Thoracic aorta (tissue), 2 donors: ENCODE measurements around the gene TPRN. TPM values are rescaled to one million over a fixed set of nuclear protein-coding genes. Genes with fewer than 3 reads are reported as not detected.

Source experiments
- ATAC-seq: fragments of 150-250 bp; one replicate; pipeline ENCODE4 v1.8.0; 2017; ENCODE audit warnings: low read depth; ENCODE audit not compliant: insufficient number of reproducible peaks, low FRiP score
- DNase-seq: peaks from one replicate; pipeline ENCODE4 v3.0.0-alpha.2; 2020; ENCODE audit warnings: low spot score
- H3K27ac ChIP-seq, 2 donors: fragments of 200-600 bp; sonication (generic); 1 replicate in 1 of 2; 2 replicates in 1 of 2; pipeline ENCODE4 v1.5.1; 2016; ENCODE audit warnings: mild to moderate bottlenecking in 2 of 2, moderate library complexity in 2 of 2
- H3K27me3 ChIP-seq: fragments of 200-600 bp; sonication (generic); replicated peaks from 2 replicates; pipeline ENCODE4 v1.6.0; 2016; ENCODE audit warnings: mild to moderate bottlenecking; ENCODE audit not compliant: insufficient read depth
- H3K36me3 ChIP-seq: fragments of 200-600 bp; sonication (generic); one replicate; pipeline ENCODE4 v1.5.1; 2016
- H3K4me1 ChIP-seq, 2 donors: fragments of 200-600 bp; sonication (generic); 1 replicate in 1 of 2; 2 replicates in 1 of 2; pipeline versions ENCODE4 v1.5.1 to v1.6.0; 2016; ENCODE audit warnings: low read depth in 2 of 2, mild to moderate bottlenecking in 1 of 2; ENCODE audit not compliant: control insufficient read depth in 1 of 2
- H3K4me3 ChIP-seq: fragments of 200-600 bp; sonication (generic); 2 replicates; pipeline ENCODE4 v1.5.1; 2016; ENCODE audit warnings: mild to moderate bottlenecking
- H3K9me3 ChIP-seq: fragments of 200-600 bp; sonication (generic); 2 replicates; pipeline ENCODE4 v1.5.1; 2016
- total RNA-seq, 2 donors: library from RNA; depleted of rRNA; stranded (reverse); fragments of >200 nt; gene quantifications; one replicate each; pipeline versions ENCODE4 v1.1.0 to v1.2.3, GENCODE V29; 2016
- TF ChIP-seq, protein P1 (sequence below): fragments of 200-600 bp; sonication (generic); IDR thresholded peaks from one replicate; pipeline ENCODE4 v1.5.1; 2019; ENCODE audit warnings: antibody characterized with exemption

The TPRN gene
- total RNA-seq, 2 donors from 2014 or later: 4.7 to 5.6 TPM

- Histone ChIP-seq H3K36me3 (no peaks in the 10 kb centered on the region), H3K4me3 (no peak overlapping the region), H3K27ac (no peak overlapping the region), H3K9me3 (no peaks in the 10 kb centered on the region), H3K27me3 (no peaks in the 10 kb centered on the region), H3K4me1 (no peaks in the 10 kb centered on the region)
- ATAC-seq: no peak
- no peak for DNase-seq
- TF ChIP-seq, protein P1, sequence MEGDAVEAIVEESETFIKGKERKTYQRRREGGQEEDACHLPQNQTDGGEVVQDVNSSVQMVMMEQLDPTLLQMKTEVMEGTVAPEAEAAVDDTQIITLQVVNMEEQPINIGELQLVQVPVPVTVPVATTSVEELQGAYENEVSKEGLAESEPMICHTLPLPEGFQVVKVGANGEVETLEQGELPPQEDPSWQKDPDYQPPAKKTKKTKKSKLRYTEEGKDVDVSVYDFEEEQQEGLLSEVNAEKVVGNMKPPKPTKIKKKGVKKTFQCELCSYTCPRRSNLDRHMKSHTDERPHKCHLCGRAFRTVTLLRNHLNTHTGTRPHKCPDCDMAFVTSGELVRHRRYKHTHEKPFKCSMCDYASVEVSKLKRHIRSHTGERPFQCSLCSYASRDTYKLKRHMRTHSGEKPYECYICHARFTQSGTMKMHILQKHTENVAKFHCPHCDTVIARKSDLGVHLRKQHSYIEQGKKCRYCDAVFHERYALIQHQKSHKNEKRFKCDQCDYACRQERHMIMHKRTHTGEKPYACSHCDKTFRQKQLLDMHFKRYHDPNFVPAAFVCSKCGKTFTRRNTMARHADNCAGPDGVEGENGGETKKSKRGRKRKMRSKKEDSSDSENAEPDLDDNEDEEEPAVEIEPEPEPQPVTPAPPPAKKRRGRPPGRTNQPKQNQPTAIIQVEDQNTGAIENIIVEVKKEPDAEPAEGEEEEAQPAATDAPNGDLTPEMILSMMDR: no peak
These were observed 52.8 kb downstream of the TPRN start for GRCh38 chr9:137147793-137148160.

GRCh38 chr9:137147091-137147792 is 53.3 kb downstream of the TPRN start:
- ATAC-seq (no peak), DNase-seq (no peak)
- Histone ChIP-seq H3K27me3 (no peaks in the 10 kb centered on the region), H3K4me3 (no peak overlapping the region), H3K9me3 (no peaks in the 10 kb centered on the region), H3K4me1 (no peaks in the 10 kb centered on the region), H3K36me3 (no peaks in the 10 kb centered on the region), H3K27ac (no peak overlapping the region)
- TF ChIP-seq, protein P1: no peak

DNA sequence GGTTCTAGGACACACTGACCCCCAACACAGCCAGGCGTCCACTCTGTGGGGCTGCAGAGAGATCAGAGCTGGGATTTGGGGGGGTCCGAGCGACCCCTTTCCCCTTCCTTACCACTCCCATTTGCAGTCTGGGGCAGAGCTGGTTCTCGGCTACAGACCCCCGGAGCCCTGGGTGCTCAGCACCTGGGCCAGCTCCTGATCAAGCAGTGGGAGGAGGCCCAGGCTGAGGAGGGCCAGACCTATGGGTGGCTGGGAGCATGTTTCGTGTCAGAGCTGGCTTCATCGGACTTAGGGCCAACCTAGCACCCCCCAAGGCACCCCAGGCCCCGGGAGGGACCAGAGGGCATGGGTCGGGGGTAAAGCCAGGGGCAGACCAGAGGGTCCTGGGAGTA is 54.0 kb downstream of the TPRN start:
- Histone ChIP-seq H3K9me3 (no peaks in the 10 kb centered on the region), H3K27me3 (no peaks in the 10 kb centered on the region), H3K27ac (no peak overlapping the region), H3K4me1 (no peaks in the 10 kb centered on the region), H3K36me3 (no peaks in the 10 kb centered on the region), H3K4me3 (no peak overlapping the region)
- DNase-seq: no peak
- ATAC-seq: no peak
- TF ChIP-seq, protein P1: no peak

DNA sequence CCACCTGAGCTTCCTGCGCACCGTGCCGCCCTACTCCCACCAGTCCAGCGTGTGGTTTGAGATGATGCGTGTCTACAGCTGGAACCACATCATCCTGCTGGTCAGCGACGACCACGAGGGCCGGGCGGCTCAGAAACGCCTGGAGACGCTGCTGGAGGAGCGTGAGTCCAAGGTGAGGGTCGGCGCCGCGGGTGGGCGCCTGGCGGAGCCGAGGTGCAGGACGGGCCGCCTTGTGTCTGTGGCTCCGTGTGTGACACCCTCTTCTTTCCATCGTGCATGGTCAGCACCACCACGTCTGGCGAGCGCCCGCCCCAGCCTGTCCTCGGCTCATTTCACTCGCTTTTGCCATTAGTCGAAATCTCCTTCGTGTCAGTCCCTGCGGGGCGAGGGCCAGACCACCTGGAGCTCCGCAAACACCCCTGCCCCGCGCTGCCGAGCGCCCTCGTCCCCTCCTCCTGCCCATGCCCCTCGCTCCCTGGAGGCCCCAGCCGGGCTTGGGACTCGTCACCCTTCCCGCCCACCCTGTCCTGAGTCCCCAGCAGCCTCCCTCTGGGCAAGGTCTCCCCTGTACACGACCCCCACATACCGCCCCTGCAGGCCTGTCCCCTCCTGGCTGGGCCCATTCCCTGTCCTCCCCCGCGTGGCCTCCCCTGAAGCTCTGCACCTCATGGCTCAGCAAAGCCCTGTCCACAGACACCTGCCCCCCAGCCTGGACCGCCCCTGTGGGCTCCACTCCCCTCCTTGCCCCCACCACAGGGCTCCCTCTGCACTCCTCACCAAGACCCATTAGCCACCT is 54.6 kb downstream of the TPRN start:
- no peak overlapping the region for H3K27ac ChIP-seq
- no peaks in the 10 kb centered on the region for H3K4me1 ChIP-seq
- TF ChIP-seq, protein P1: no peak
- H3K27me3 ChIP-seq: peaks cover under 1% of the 10 kb centered on the region
- ATAC-seq (no peak), DNase-seq (no peak)
- H3K9me3 ChIP-seq: no peaks in the 10 kb centered on the region
- H3K4me3 ChIP-seq: no peak overlapping the region
- no peaks in the 10 kb centered on the region for H3K36me3 ChIP-seq

GRCh38 chr9:137143459-137143858 is 57.1 kb downstream of the TPRN start:
- Histone ChIP-seq H3K4me1 (peaks cover 0 to 3% of the 10 kb centered on the region in 2 donors), H3K27me3 (peaks cover 10% of the 10 kb centered on the region), H3K4me3 (no peak overlapping the region), H3K9me3 (no peaks in the 10 kb centered on the region), H3K36me3 (no peaks in the 10 kb centered on the region), H3K27ac (no peak overlapping the region)
- TF ChIP-seq, protein P1: no peak
- ATAC-seq (no peak), DNase-seq (no peak)
